SK-N-SH treated with all-trans-retinoic acid at 6 μM for 48 hours (cell line): ENCODE measurements around the gene CANT1.

Experiments
- ESRRG ChIP-seq: fragments of 250-450 bp; sonication (Bioruptor Pico); IDR thresholded peaks from 2 replicates; pipeline ENCODE4 v1.6.1; 2021; ENCODE audit warnings: mild to moderate bottlenecking
- OSR1 ChIP-seq: fragments of 250-450 bp; sonication (Bioruptor Pico); IDR thresholded peaks from 2 replicates; pipeline ENCODE4 v1.8.0; 2022; ENCODE audit warnings: moderate library complexity, mild to moderate bottlenecking, inconsistent platforms

DNA sequence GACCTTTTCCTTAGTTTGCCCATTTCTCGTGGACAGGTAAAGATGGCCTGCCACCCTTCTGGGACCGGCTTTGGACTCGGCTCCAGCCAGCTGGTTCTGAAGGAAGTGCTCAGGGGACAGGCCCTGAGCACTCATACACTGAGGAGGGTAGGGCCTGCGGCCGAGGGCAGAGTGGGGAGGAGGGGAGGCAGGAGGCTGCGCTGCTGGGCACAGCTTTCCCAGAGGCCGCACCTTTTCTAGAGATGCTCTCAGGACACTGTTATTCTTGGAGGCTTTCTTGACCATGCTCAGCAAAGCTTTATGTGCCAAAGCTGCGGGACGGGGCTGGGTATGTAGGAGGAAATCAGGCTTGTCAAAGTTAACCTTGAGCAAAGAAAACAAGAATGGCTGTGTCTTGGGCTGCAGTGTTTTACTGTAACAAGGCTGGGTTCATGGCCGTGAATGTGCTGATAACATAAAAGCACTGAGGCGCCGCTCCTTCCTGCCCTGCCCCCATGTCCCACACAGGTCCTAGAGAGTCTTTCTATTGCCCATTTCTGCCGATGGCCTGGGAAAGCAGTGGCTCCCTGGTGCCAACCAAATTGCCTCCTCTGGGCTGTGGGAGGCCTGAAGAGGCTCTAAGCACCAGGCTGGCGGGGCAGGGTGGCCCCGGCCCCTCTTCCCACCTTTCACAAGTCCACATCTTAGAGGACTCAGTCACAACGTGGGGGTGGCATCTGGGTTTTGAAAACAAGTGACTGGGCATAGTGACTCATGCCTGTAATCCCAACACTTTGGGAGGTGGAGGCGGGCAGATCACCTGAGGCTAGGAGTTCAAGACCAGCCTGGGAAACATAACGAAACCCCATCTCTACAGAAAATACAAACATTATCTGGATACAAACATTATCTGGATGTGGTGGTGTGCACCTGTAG is 62.1 kb downstream of the CANT1 start:
- TF ChIP-seq ESRRG (no peak), OSR1 (CRISPR knock-in tag) (no peak)
